ENCODE results near the gene PLEKHM1.

Gene PLEKHM1

DNA sequence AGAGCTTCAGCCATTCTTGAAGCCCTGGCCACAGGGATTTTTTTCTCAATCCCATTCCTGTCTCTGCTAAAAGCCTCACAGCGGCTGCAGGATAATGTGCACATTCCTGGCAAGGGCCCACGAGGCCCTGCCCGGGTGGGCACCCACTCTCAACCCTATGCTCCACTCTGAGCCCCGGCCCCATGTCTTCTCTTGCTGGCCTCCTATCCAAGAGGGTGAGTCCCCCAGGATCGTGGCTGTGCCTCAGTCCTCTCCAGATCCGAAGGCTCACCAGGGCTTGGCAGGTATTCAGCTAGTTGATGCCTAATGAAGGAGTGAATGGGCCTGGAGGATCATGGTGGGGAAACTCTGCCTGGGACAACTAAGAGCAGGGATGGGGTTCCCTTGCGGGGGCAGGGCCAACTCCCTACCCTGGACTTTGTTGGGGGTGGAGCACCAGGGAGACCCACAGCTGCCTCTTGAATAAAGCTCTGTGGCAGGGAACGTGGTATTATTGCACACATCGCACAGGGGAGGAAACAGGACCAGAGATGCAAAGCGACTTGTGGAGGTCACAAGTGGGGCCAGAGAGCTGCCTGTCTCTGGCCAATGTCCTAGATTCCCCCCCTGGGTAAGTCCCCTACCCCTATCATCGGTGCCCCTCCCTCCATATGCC lies 63.2 kb downstream of the PLEKHM1 start:
- no peak for DNase-seq (ENCODE audit: low read depth in 2 of 2)

- no peak for DNase-seq (ENCODE audit: low read depth in 2 of 2)
Measured at GRCh38 chr17:45426561-45426960, 64.0 kb downstream of the PLEKHM1 start.

DNA sequence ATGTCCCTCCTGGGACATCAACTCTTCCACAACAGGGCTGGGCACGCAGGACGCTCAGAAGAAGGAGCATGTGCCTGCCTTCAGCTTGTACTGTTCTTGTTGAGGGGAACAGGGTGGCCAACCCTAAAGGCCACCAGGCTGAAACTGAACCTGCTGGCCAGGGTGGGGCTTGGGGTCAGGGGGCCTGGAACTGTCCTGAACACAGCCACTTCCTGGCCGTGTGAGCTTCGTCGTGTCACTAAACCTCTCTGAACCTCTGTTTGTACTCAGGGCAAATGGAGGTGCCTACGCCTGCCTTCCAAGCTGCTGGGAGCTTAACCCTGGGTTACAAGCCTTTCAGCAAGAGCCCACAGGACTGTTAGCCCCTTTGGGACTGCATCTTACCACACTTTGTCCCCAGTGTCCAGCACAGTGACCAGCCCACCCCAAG lies 64.5 kb downstream of the PLEKHM1 start:
- no peak for DNase-seq (ENCODE audit: low read depth in 2 of 2)

- no peak for DNase-seq (ENCODE audit: low read depth in 2 of 2)
Measured at GRCh38 chr17:45425125-45425983, 65.2 kb downstream of the PLEKHM1 start.

GRCh38 chr17:45424769-45425124 lies 65.8 kb downstream of the PLEKHM1 start:
- no peak for DNase-seq (ENCODE audit: low read depth in 2 of 2)

DNA sequence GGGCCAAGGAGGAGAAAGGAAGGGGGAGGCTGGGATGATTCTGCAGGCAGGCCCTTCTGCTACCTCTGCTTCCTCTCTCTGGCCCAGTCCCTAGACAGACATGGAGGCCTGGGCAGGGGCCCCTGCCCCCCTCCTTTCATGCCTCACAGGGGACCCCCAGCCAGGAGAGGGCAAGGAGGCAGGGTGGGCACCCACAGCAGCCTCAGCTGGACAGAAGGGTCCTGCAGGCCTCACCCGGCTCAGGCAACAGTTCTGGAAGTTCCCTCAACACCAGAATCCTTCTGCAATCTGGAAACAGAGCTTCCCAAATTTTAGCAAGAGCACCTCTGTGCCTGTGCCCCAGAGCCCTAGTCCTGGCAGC lies 66.6 kb downstream of the PLEKHM1 start:
- no peak for DNase-seq (ENCODE audit: low read depth in 2 of 2)

DNA sequence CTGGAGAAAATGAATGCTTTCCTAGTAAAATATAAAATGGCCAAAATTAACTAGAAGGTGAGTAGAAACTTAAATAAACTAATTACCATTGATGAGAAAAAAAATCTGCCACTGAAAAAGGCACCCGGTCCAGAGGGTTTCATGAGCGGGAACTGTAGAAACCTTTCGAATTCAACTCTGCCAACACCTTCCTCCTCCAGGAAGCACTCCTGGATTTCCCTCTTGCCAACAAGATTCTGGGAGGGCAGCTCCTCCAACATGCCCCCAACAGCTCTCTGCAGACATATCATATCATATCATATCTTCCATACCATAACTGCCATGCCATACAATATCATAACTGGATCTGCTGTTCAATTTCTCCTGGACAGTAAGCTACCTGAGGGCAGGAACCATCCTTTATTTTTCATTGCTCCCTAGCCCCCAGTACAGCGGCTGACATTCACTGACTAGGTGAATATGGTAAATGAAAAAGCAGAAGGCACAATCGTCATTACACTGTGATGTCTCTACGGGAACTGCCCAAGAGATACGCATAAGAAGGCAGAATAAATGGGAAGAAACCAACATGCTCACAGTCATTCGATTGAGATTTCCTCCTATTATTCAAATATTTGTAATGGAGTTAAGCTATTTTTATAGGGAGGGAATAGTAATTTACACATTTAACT lies 67.1 kb downstream of the PLEKHM1 start:
- DNase-seq (ENCODE audit: low read depth in 2 of 2): no peak

GRCh38 chr17:45414990-45415881 lies 75.3 kb downstream of the PLEKHM1 start:
- DNase-seq (ENCODE audit: low read depth in 2 of 2): no peak

DNA sequence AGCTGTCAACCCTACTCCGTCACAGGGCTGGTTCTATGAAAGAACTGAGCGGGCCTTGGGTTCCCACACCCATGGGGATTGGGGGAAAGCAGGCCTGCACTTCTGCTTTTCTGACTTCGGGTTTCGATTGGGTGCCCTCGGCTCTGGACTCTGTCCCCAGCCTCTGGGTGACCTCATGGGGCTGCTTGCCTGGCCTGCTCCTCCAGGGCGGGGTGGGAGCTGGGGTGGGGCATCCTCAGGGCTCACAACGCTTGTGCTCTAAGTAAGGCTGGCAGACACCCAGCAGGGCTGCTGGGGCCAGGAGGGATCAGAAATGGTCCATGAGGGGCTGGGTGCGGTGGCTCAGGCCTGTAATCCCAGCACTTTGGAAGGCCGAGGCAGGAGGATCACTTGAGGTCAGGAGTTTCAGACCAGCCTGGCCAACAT lies 77.0 kb downstream of the PLEKHM1 start:
- DNase-seq (ENCODE audit: low read depth in 2 of 2): no peak

DNA sequence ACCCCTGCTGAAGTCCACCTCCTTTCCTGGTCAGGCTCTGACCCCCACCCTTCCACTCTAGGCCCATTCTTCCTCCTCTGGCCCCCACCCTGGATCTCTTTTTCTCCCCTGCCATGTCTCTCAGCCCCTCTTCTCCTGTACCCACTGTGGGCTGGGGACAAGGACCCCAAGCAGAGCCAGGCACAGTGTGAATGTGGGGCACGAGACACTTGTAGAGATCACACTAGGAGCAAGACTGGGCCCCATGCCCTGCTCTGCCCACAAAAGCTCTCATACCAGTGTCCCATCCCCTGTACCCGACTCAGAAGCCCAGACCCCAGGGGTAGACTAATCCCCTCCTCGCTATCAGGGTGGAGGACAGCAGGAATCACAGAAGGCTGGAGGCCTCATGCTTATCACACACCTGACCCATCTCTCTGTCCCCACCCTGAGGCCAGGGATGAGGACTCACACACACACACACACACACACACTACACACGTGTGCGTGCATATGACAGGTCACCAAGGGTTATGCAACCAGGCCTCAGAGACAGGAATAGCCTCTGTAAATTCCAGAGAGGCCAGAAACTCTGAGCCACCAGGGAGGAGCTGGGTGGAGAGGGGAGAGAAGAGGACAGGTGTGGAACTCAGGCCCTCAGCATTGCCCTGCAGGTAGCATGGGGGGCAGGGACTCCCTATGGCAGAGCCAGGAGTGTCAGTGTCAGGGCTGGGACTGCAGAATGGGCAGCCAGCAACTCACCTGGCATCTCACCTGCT lies 79.0 kb downstream of the PLEKHM1 start:
- DNase-seq (ENCODE audit: low read depth in 2 of 2): no peak

DNA sequence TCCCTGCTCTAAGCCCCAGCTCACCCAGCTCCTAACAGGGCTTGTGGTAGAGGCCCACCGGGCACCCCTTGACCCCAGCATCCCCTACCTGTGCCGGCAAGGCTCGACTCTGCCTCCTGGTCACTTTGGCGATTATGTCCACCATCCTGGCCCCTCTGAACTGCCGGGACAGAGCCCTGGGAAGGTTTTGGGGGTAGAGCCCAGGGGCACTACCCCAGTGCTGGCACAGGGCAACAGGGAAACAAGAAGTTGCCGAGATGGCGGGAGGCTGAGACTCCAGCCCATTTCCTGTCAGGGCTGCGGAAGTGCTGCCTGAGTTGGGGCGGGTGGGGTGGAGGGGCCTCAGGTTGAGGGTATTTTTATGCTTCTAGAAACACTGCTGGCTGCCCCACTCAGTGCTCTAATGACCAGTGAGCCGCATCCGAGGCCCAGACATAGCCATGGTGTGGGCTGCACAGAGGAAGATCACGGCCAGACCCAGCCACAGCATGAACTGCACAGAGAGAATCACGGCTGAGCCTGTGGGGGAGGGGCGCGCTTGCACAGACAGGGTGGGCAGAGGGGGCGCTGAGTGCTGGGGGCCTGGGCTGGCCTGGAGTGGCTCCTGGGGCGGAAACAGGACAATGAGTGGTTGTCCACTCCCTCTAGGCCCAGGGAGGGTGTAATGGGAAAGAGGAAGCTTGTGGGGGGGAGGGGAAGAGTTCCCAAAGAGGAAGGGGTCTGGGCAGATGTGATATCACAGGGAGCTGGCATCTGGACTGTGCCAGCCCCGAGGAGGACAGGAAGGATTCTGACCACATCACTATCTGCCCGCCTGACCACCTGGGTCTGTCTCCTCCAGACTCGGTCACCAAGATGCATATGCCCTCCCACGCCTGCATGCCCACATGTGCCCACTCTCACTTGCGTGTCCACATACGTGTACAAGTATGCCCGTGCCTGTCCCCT lies 80.1 kb downstream of the PLEKHM1 start:
- peak; percentile 24 to 26 for DNase-seq (ENCODE audit: low read depth in 2 of 2)

GRCh38 chr17:45409659-45410076 lies 80.9 kb downstream of the PLEKHM1 start:
- no peak for DNase-seq (ENCODE audit: low read depth in 2 of 2)

DNA sequence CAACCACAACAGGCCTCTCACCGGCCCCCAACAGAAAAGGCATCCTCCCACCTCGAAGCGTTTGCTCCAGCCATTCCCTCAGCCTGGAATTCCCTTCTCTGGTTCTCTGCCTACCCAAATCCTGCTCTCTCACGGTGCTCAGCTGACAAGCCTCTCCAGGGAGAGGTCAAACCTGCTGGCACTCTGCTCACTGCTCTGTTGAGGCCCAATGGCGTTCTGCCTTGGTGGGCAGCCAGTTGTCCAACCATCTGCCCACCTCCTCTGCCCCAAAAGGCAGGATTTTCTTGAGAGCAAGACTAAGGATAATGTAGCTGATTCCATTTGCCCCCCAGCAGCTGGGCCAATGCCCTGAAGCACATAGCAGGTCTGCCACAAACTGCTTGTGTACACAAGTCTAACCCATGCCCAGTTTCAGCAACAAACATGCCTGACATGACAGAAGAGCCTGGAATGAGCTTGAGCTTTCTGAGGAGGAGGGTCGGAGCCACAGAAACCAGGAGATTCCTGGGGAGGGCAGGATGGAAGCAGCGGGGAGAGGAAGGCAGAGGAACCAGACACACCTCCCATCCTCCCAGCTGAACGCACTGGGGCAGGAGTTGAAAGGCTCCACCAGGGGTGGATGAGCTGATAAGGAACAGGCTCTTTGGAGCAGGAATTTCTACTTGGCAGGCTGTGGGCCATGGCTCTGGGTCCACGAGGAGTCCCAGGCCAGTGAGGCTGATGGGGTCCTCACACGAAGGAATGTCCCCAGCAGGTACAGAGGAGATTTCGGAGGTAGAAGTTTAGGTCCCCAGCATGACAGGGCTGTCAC lies 81.7 kb downstream of the PLEKHM1 start:
- no peak for DNase-seq (ENCODE audit: low read depth in 2 of 2)

DNA sequence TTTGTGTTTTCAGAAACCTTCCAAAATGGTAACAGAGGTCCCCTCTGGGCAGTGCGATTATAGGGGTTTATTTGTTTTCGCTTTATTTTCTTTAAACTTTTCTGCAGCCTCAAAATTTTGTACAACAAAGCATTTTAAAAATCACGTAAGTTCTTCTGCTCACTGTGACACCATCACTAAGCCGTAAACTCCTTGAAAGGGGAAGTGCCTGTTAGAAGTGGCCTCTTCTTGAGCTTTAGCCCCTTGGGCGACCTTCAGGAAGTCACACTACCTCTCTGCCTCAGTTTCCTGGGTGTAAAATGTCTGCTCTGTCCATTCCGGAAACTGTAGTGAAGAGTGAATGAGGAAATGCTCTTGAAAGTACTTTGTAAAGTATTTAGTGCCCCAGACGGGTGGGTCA lies 84.4 kb downstream of the PLEKHM1 start:
- no peak for DNase-seq (ENCODE audit: low read depth in 2 of 2)

DNA sequence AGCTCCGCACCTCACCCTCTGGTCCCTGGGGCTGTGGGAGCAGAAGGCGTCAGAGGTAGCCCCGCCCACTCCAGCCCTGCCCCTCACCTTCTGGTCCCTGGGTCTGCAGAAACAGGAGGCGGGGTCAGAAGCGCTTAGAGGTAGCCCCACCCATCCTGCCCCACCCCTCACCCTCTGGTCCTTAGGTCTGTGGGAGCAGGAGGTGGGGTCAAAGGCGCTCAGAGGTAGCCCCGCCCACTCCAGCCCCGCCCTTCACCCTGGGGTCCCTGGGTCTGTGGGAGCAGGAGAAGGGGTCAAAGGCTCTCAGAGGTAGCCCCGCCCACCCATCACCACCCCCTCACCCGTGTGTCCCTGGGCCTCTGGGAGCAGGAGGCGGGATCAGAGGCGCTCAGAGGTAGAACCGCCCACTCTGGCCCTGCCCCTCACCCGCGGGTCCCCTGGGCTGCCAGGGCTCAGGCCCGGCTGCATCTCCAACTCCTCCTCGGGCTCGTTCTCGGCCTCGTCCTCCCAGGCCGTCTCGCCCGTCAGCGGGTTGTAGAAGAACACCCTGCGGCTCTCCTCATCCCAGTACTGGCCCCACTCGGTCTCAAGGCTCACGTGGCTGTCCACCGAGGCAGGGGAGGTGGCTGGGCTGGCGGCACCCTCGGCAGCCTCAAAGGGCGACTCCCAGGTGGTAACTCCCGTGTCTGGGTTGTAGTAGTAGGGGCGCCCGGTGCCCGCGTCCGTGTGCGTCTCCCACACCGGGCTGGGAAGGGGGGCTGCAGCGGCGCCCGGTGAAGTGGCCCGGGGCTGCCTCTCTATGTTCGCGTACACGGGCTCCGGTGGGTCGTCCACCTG lies 85.1 kb downstream of the PLEKHM1 start:
- no peak for DNase-seq (ENCODE audit: low read depth in 2 of 2)

DNA sequence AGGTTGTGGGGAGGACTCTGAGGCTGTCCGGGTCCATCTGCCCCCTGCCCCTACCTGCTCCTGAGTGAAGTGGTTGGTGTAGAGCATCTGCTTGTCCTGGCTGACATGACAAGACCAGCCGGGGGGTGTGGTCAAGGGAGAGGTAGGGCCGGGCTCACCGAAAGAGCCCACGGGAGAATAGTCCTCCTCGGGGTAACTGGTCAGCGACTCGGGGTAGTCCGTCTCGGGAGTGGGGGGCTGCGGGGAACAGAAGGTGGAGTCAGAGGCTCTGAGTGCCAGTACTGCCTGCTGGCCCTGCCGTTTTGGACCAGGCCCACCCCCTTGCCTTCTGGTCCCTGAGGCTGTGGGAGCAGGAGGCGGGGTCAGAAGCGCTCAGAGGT lies 85.7 kb downstream of the PLEKHM1 start:
- no peak for DNase-seq (ENCODE audit: low read depth in 2 of 2)

GRCh38 chr17:45403906-45404490 lies 86.5 kb downstream of the PLEKHM1 start:
- DNase-seq (ENCODE audit: low read depth in 2 of 2): no peak

- no peak for DNase-seq (ENCODE audit: low read depth in 2 of 2)
Measured at GRCh38 chr17:45402916-45403315, 87.6 kb downstream of the PLEKHM1 start.
